SK-N-SH (cell line): ENCODE results near the gene PTH. TPM values are rescaled to one million over a fixed set of nuclear protein-coding genes. Genes with fewer than 3 reads are reported as not detected.

Experiments
- CTCF ChIA-PET: fragments of 300-600, 350-600 bp; formaldehyde crosslinking; extraction: SDS; loops from one replicate; lab custom pipeline; 2021; lab: Yijun Ruan, JAX
- POLR2A ChIA-PET: fragments of 350-600 bp; sonication (Branson Sonifier 250); formaldehyde crosslinking; extraction: SDS; loops from one replicate; lab custom pipeline; 2020; ENCODE audit warnings: antibody characterized with exemption, inconsistent platforms; lab: Yijun Ruan, JAX
- DNase-seq: peaks from one replicate; pipeline ENCODE4 v3.0.0; 2012
- H2AFZ ChIP-seq: fragments of 200-600 bp; sonication (generic); 2 replicates; pipeline ENCODE4 v1.8.1; 2016; ENCODE audit warnings: antibody characterized with exemption, mild to moderate bottlenecking, low read depth
- H3F3A ChIP-seq: fragments of 200-600 bp; sonication (generic); replicated peaks from 2 replicates; pipeline ENCODE3; 2016; ENCODE audit warnings: antibody characterized with exemption, mild to moderate bottlenecking; ENCODE audit not compliant: insufficient read depth
- H3K27ac ChIP-seq, 2 experiments: fragments of 200-500 bp in 1 of 2; fragments of 200-600 bp in 1 of 2; sonication (Bioruptor generic) in 1 of 2; sonication (generic), shearing (Covaris generic) in 1 of 2; 2 replicates each; pipeline versions ENCODE4 v1.5.1 to v1.6.1; 2014 to 2016; ENCODE audit warnings: low read depth in 2 of 2, inconsistent platforms in 1 of 2, low read length in 1 of 2, mild to moderate bottlenecking in 1 of 2, mixed read lengths in 1 of 2
- H3K27me3 ChIP-seq: fragments of 200-600 bp; sonication (generic), shearing (Covaris generic); 2 replicates; pipeline ENCODE4 v1.6.1; 2016; ENCODE audit warnings: mixed run types; ENCODE audit not compliant: insufficient read depth
- H3K36me3 ChIP-seq, 2 experiments: fragments of 200-500 bp in 1 of 2; fragments of 200-600 bp in 1 of 2; sonication (Bioruptor generic) in 1 of 2; sonication (generic) in 1 of 2; replicated peaks in 1 of 2; 2 replicates each; pipeline versions ENCODE3 to v1.5.1; 2014 to 2016; ENCODE audit warnings: low read length in 1 of 2, mild to moderate bottlenecking in 1 of 2; ENCODE audit not compliant: insufficient read depth in 2 of 2, control insufficient read depth in 1 of 2
- H3K4me1 ChIP-seq, 2 experiments: fragments of 200-500 bp in 1 of 2; fragments of 200-600 bp in 1 of 2; sonication (Bioruptor generic) in 1 of 2; sonication (generic), shearing (Covaris generic) in 1 of 2; 2 replicates each; pipeline versions ENCODE4 v1.5.1 to v1.6.1; 2014 to 2016; ENCODE audit warnings: low read depth in 1 of 2, low read length in 1 of 2, mixed run types in 1 of 2; ENCODE audit not compliant: insufficient read depth in 2 of 2, control insufficient read depth in 1 of 2
- H3K4me2 ChIP-seq: fragments of 200-600 bp; sonication (generic), shearing (Covaris generic); 2 replicates; pipeline ENCODE4 v1.6.1; 2017; ENCODE audit warnings: mixed run types
- H3K4me3 ChIP-seq, 2 experiments: fragments of 200-500 bp in 1 of 2; fragments of 200-600 bp in 1 of 2; sonication (Bioruptor generic) in 1 of 2; sonication (generic), shearing (Covaris generic) in 1 of 2; 2 replicates each; pipeline versions ENCODE4 v1.5.1 to v1.8.1; 2014 to 2016; ENCODE audit warnings: low read depth in 2 of 2, inconsistent platforms in 1 of 2, low read length in 1 of 2, mild to moderate bottlenecking in 1 of 2, mixed read lengths in 1 of 2, moderate library complexity in 1 of 2
- H3K79me2 ChIP-seq: fragments of 200-600 bp; sonication (generic); 2 replicates; pipeline ENCODE4 v1.8.1; 2017; ENCODE audit warnings: mild to moderate bottlenecking; ENCODE audit not compliant: insufficient read depth
- H3K9ac ChIP-seq: fragments of 200-600 bp; sonication (generic); 2 replicates; pipeline ENCODE4 v1.6.1; 2017; ENCODE audit warnings: mixed run types
- H3K9me2 ChIP-seq: fragments of 200-600 bp; sonication (generic); 2 replicates; pipeline ENCODE4 v1.6.1; 2017; ENCODE audit warnings: mixed run types
- H3K9me3 ChIP-seq: fragments of 200-600 bp; sonication (generic); 2 replicates; pipeline ENCODE4 v1.6.1; 2017; ENCODE audit warnings: mixed run types, mild to moderate bottlenecking, moderate library complexity
- H4K20me1 ChIP-seq: fragments of 200-600 bp; sonication (generic); 2 replicates; pipeline ENCODE4 v1.6.1; 2017; ENCODE audit warnings: mild to moderate bottlenecking, mixed run types; ENCODE audit not compliant: insufficient read depth
- CHD2 ChIP-seq: fragments of 150-350 bp; IDR thresholded peaks from 2 replicates; pipeline ENCODE4 v1.6.1; 2018; ENCODE audit warnings: low read length; ENCODE audit not compliant: partially characterized antibody
- ELF1 ChIP-seq: IDR thresholded peaks from 2 replicates; pipeline ENCODE4 v1.4.0; 2012
- EZH2phosphoT487 ChIP-seq: fragments of 200-600 bp; sonication (generic); IDR thresholded peaks from 2 replicates; pipeline ENCODE4 v1.6.1; 2017; ENCODE audit warnings: low read depth, mixed run types, mild to moderate bottlenecking, antibody characterized with exemption, moderate library complexity, borderline replicate concordance
- FOXM1 ChIP-seq: IDR thresholded peaks from 2 replicates; pipeline ENCODE4 v1.4.0; 2012; ENCODE audit warnings: low read depth, mild to moderate bottlenecking
- GATA2 ChIP-seq: sonication (generic); formaldehyde crosslinking; IDR thresholded peaks from 2 replicates; pipeline ENCODE4 v1.5.0; 2020; ENCODE audit warnings: mild to moderate bottlenecking, missing genetic modification reagents
- NFIC ChIP-seq: IDR thresholded peaks from 2 replicates; pipeline ENCODE4 v1.4.0; 2012; ENCODE audit warnings: borderline replicate concordance
- PBX3 ChIP-seq: IDR thresholded peaks from 2 replicates; pipeline ENCODE4; 2012
- REST ChIP-seq: IDR thresholded peaks from 2 replicates; pipeline ENCODE4 v1.6.1; 2012; ENCODE audit warnings: mild to moderate bottlenecking, low read depth, low read length, moderate library complexity
- SIN3A ChIP-seq: IDR thresholded peaks from 2 replicates; pipeline ENCODE4 v1.6.1; 2012; ENCODE audit warnings: low read depth, mild to moderate bottlenecking, low read length, moderate library complexity, borderline replicate concordance
- SMC3 ChIP-seq: IDR thresholded peaks from 2 replicates; pipeline ENCODE4 v1.6.1; 2012; ENCODE audit warnings: low read depth, low read length, improper control_type of control experiment
- TAF1 ChIP-seq: IDR thresholded peaks from 2 replicates; pipeline ENCODE4 v1.6.1; 2012; ENCODE audit warnings: low read depth, mild to moderate bottlenecking, low read length, moderate library complexity, borderline replicate concordance
- TEAD4 ChIP-seq: IDR thresholded peaks from 2 replicates; pipeline ENCODE4 v1.4.0; 2012; ENCODE audit warnings: mild to moderate bottlenecking, borderline replicate concordance; ENCODE audit not compliant: insufficient read depth
- USF1 ChIP-seq: IDR thresholded peaks from 2 replicates; pipeline ENCODE4 v1.4.0; 2012; ENCODE audit warnings: low read depth, borderline replicate concordance
- USF2 ChIP-seq: fragments of 150-350 bp; IDR thresholded peaks from 2 replicates; pipeline ENCODE4 v1.6.1; 2017; ENCODE audit warnings: antibody characterized with exemption, low read length, low read depth, borderline replicate concordance
- ZBTB33 ChIP-seq: IDR thresholded peaks from 2 replicates; pipeline ENCODE4 v1.4.0; 2012; ENCODE audit warnings: low read depth, borderline replicate concordance
- WGBS: methylation state at CpG from one replicate; pipeline ENCODE4 v1.1.6; 2017; ENCODE audit warnings: low lambda C conversion rate; 5-methylcytosine and 5-hydroxymethylcytosine counted together
- polyA plus RNA-seq, 3 experiments: library from polyadenylated mRNA; depleted of rRNA; stranded (reverse); fragments of >200 nt; gene quantifications; 2 replicates each; pipeline ENCODE4 v1.2.3, GENCODE V29; 2012

The PTH gene
- polyA plus RNA-seq, 1 of the 3 experiments (the other 2 are of a cell fraction): not detected

GRCh38 chr11:13449522-13449921 lies 46.3 kb downstream of the PTH start:
- WGBS: 0% methylated on average over 1 of the region's 1 CpG
- no peak overlapping the region for H2AFZ ChIP-seq
- no peak overlapping the region for H3K9ac ChIP-seq
- H3K9me2 ChIP-seq: no peaks in the 10 kb centered on the region; the same call in 1 of the 2 replicates
- TF ChIP-seq USF2: no peak
- TF ChIP-seq PBX3: no peak
- no peak for TF ChIP-seq NFIC
- no peak for TF ChIP-seq GATA2
- no peak for TF ChIP-seq CHD2
- no peak for TF ChIP-seq FOXM1
- no peak for TF ChIP-seq TAF1
- TF ChIP-seq ELF1: no peak
- TF ChIP-seq EZH2phosphoT487: no peak
- TF ChIP-seq ZBTB33: no peak
- TF ChIP-seq TEAD4: no peak
- no peak for TF ChIP-seq SIN3A
- TF ChIP-seq USF1: no peak
- TF ChIP-seq SMC3: no peak
- no peak for TF ChIP-seq REST
- CTCF ChIA-PET: interaction anchor here (0.7 kb wide), 1 partner anchor 957 kb away, joined by 3 read pairs; no protein-coding TSS in a partner anchor
- DNase-seq: no peak
- H3K27ac ChIP-seq: no peak overlapping the region
- H3K9me3 ChIP-seq: no peaks in the 10 kb centered on the region; the same call in 1 of the 2 replicates
- peaks cover 15% of the 10 kb centered on the region for H4K20me1 ChIP-seq
- H3F3A ChIP-seq: peaks cover 6% of the 10 kb centered on the region
- H3K27me3 ChIP-seq: no peaks in the 10 kb centered on the region
- peaks cover 0 to 6% of the 10 kb centered on the region in 2 experiments; a peak in 3 of 4 replicates for H3K4me1 ChIP-seq
- H3K4me3 ChIP-seq: no peak overlapping the region
- peaks cover 97% of the 10 kb centered on the region for H3K79me2 ChIP-seq
- no peak overlapping the region for H3K4me2 ChIP-seq
- POLR2A ChIA-PET: no interaction called here
- H3K36me3 ChIP-seq: peaks cover 0 to 14% of the 10 kb centered on the region in 2 experiments
